Kidney (tissue), 14 donors: ENCODE data around the gene TIMM50. TPM values are rescaled to one million over a fixed set of nuclear protein-coding genes. Genes with fewer than 3 reads are reported as not detected.
A peak's percentile ranks its signal among the peaks of the same experiment; 100 is the strongest.

Source experiments
- DNase-seq, 5 donors: peaks; one replicate each; pipeline ENCODE4 v3.0.0-alpha.2; 2013 to 2020
- FAIRE-seq: peaks from 2 replicates; lab custom pipeline; 2012; peaks lifted over from hg19 to GRCh38; lab: Jason Lieb, UNC
- H3K27ac ChIP-seq, 2 donors: one replicate each; pipeline ENCODE4 v1.7.0; 2013; ENCODE audit warnings: low read depth in 2 of 2, low read length in 2 of 2, inconsistent platforms in 1 of 2
- H3K27me3 ChIP-seq: one replicate; pipeline ENCODE4 v1.7.1; 2013; ENCODE audit warnings: low read length, inconsistent platforms; ENCODE audit not compliant: control insufficient read depth, insufficient read depth
- H3K36me3 ChIP-seq, 3 donors: one replicate each; pipeline versions ENCODE4 v1.7.0 to v1.7.1; 2013; ENCODE audit warnings: low read length in 3 of 3, control low read depth in 1 of 3, inconsistent platforms in 1 of 3; ENCODE audit not compliant: insufficient read depth in 3 of 3, control insufficient read depth in 2 of 3
- H3K4me1 ChIP-seq, 3 donors: one replicate each; pipeline versions ENCODE4 v1.7.0 to v1.7.1; 2013; ENCODE audit warnings: low read length in 3 of 3, inconsistent platforms in 1 of 3, low read depth in 1 of 3; ENCODE audit not compliant: control insufficient read depth in 2 of 3, insufficient read depth in 2 of 3
- H3K4me3 ChIP-seq, 3 donors: one replicate each; pipeline versions ENCODE4 v1.7.0 to v1.8.1; 2013; ENCODE audit warnings: low read length in 3 of 3, control low read depth in 1 of 3, inconsistent platforms in 1 of 3
- H3K9ac ChIP-seq, 3 donors: one replicate each; pipeline versions ENCODE4 v1.7.0 to v1.7.1; 2013; ENCODE audit warnings: low read length in 3 of 3, control low read depth in 1 of 3, inconsistent platforms in 1 of 3
- H3K9me3 ChIP-seq, 3 donors: one replicate each; pipeline versions ENCODE4 v1.7.0 to v1.7.1; 2013; ENCODE audit warnings: low read length in 3 of 3, control low read depth in 1 of 3, inconsistent platforms in 1 of 3; ENCODE audit not compliant: control insufficient read depth in 2 of 3, insufficient read depth in 1 of 3
- CTCF ChIP-seq: IDR thresholded peaks from 3 replicates; pipeline ENCODE4 v1.5.1; 2012; ENCODE audit warnings: mild to moderate bottlenecking, moderate library complexity, borderline replicate concordance; ENCODE audit not compliant: insufficient read depth; ENCODE audit errors: extremely low read depth
- intact Hi-C: fragments of 100-400 bp; cut with DNase I; formaldehyde crosslinking; loops from one replicate; pipeline ENCODE4 v1.11.1; 2022
- polyA plus RNA-seq: library from polyadenylated mRNA; stranded (reverse); fragments of 350-450 nt; fragmentation: Illumina TruSeq; extraction: RNeasy Lipid Tissue Mini Kit (QIAGEN cat#74804); gene quantifications from one replicate; pipeline ENCODE4 v1.2.3, GENCODE V29; 2014; ENCODE audit warnings: low read depth, low replicate concordance; ENCODE audit not compliant: insufficient read depth
- total RNA-seq: library from RNA; stranded (reverse); fragmentation: NEBNext Ultra II Directional; extraction: Animal tissue kit (Norgen Biotek cat#: 25700); gene quantifications from one replicate; pipeline ENCODE4 v1.2.1, GENCODE V29; 2021
- donor health status: control.
- donor health status: control.
- donor health status: control.
- donor health status: control.
- donor health status: control.
- donor health status: DM: yes; HTN: yes; CAD: no.
- donor health status: Normal renal cell carcinoma (clear cell type).

TIMM50 gene
- total and polyA plus RNA-seq, 2 donors from 2014 or later, result 52.4 to 74.4 TPM

GRCh38 chr19:39445196-39446111 lies 35.2 kb upstream of the TIMM50 start, which contains the start of gene SUPT5H:
TSS of gene SUPT5H (plus strand) at chr19:39445582. CDS start at chr19:39445891, 309 bp downstream.
- H3K27me3 ChIP-seq, result no peaks in the 10 kb centered on the region
- TF ChIP-seq CTCF, result no peak
- FAIRE-seq (no peak), DNase-seq (peak; percentile 97 to 99 (median 98))
- intact Hi-C loops, result no loop called here
- peak within 1 kb of the TSS; percentile 96 to 97 (median 97) for H3K9ac ChIP-seq
- H3K27ac ChIP-seq, result peak within 1 kb of the TSS; percentile 90 to 95
- H3K4me3 ChIP-seq, result peak within 1 kb of the TSS; percentile 87 to 97 (median 96)
- peaks cover 0 to 6% (median 0%) of the 10 kb centered on the region in 3 donors for H3K36me3 ChIP-seq
- H3K4me1 ChIP-seq, result peaks cover 0 to 18% (median 0%) of the 10 kb centered on the region in 3 donors
- no peaks in the 10 kb centered on the region for H3K9me3 ChIP-seq

GRCh38 chr19:39446365-39447084 lies 34.1 kb upstream of the TIMM50 start:
- no peak for TF ChIP-seq CTCF
- Histone ChIP-seq H3K9ac (peak overlapping the region; percentile 33 to 97 (median 65)), H3K4me1 (peaks cover 0 to 18% (median 0%) of the 10 kb centered on the region in 3 donors), H3K27ac (peak overlapping the region in 1 of 2 donors; percentile 5), H3K36me3 (peaks cover 0 to 6% (median 0%) of the 10 kb centered on the region in 3 donors), H3K9me3 (no peaks in the 10 kb centered on the region), H3K4me3 (peak overlapping the region; percentile 47 to 96 (median 87)), H3K27me3 (no peaks in the 10 kb centered on the region)
- FAIRE-seq, result no peak
- no peak for DNase-seq
- intact Hi-C loops, result no loop called here

- Histone ChIP-seq H3K4me1 (peaks cover 0 to 18% (median 0%) of the 10 kb centered on the region in 3 donors), H3K9me3 (no peaks in the 10 kb centered on the region), H3K36me3 (peaks cover 0 to 14% (median 3%) of the 10 kb centered on the region in 3 donors), H3K4me3 (no peak overlapping the region), H3K27me3 (no peaks in the 10 kb centered on the region), H3K27ac (no peak overlapping the region), H3K9ac (no peak overlapping the region)
- intact Hi-C loops, result no loop called here
- no peak for DNase-seq
- no peak for FAIRE-seq
- TF ChIP-seq CTCF, result no peak
Observed at GRCh38 chr19:39448271-39448670, 32.4 kb upstream of the TIMM50 start.
